Hematopoietic multipotent progenitor cell treated with erythropoietin and hydrocortisone succinate and interleukin-3 and kit ligand, for 4 days (in vitro differentiated cells): ENCODE measurements around the gene PMIS2.
"Not testable (repeated sequence)": the region's sequence is repeated elsewhere in the genome, so short reads cannot be mapped to it uniquely, and the experiment has no call there.

Experiments used
- DNase-seq: peaks from one replicate; pipeline ENCODE4 v3.0.0-alpha.2; 2015

Gene PMIS2

DNA sequence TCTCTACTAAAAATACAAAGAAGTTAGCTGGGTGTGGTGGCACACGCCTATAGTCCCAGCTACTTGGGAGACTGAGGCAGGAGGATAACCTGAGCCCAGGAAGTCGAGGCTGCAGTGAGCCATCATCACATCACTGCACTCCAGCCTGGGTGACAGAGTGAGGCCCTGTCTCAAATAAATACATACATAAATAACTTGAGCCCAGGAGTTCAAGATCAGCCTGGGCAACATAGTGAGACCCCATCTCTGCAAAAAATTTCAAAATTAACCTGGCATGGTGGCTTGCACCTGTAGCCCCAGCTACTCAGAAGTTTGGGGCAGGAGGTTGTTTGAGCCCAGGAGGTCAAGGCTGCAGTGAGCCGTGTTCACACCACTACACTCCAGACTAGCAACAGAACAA, 9.1 kb downstream of the PMIS2 start:
- not testable (repeated sequence) for DNase-seq

DNA sequence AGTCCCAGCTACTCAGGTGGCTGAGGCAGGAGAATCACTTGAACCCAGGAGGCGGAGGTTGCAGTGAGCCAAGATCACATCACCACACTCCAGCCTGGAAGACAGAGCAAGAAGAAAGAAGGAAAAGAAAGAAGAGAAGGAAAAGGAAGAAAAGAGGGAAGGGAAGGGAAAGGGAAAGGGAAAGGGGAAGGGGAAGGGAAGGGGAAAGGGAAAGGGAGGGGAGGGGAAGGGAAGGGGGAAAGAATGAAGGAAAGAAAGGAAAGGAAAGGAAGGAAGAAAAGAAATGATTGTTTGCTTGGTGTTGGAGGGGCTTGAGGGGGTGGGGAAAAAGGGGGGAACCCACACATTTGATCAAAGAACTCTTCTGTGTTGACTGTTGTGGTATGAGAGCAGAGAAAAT, 10.0 kb downstream of the PMIS2 start:
- DNase-seq = no peak

DNA sequence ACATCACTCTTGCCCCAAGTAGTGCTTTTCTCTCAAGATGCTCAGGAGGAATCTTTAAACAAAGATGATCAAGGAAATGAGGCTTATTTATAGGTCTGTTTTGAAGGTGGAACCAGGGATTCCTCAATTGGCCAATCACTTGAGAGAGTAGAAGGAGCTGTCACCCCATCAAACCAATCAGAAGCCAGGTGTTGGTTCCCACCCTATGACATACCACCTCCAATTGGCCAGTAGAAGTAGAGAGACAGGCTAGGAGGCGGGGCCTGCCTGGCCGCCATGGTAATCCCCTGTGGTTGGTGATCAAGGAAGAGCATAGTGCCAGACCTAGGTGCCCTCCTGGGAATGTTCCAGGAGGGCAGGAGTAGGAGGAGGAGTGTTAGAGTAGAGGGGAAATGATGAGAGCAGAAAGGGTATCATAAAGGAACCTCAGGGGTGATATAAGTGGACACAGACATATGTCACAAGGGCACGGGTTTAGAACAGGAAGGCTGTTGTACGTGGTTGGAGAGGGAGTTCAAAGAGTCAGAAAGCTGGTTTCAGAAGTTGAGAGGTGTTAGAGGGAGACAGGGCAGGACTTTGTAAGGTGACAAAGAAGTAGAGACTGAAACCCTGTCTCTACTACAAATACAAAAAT, 10.5 kb downstream of the PMIS2 start:
- peak; percentile 44 for DNase-seq

DNA sequence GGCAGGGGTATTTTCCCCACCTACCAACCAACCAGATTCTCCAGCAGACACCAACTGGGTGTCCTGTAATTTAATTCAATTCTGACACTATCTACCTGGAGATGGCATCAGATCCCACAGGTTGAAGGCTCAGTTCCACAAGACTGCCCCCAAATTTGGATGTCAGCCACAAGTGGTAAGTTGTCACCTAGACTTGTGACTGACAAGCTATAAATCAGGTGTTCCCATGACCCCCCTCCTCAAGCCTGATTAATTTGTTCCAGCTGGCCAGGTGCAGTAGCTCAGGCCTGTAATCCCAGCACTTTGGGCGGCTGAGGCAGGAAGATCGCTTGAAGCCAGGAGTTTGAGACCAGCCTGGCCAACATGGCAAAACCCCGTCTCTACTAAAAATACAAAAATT, 16.0 kb downstream of the PMIS2 start:
- DNase-seq = no peak

DNA sequence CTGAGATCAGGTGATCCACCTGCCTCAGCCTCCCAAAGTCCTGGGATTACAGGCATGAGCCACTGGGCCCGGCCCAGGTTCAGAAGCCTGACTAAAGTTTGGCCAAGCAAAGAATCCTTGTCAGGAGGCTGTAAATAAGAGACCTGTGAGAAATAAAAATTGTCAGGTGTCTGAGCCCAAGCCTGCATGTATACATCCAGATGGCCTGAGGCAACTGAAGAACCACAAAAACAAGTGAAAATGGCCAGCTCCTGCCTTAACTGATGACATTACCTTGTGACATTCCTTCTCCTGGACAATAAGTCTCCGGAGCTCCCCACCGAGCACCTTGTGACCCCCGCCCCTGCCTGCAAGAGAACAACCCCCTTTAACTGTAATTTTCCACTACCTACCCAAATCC, 18.5 kb downstream of the PMIS2 start:
- DNase-seq = not testable (repeated sequence)

DNA sequence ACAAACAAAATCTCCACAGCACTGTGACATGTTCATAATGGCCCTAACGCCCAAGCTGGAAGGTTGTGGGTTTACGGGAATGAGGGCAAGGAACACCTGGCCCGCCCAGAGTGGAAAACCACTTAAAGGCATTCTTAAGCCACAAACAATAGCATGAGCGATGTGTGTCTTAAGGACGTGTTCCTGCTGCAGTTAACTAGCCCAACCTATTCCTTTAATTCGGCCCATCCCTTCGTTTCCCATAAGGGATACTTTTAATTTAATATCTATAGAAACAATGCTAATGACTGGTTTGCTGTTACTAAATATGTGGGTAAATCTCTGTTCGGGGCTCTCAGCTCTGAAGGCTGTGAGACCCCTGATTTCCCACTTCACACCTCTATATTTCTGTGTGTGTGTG, 21.2 kb downstream of the PMIS2 start:
- DNase-seq = not testable (repeated sequence)

DNA sequence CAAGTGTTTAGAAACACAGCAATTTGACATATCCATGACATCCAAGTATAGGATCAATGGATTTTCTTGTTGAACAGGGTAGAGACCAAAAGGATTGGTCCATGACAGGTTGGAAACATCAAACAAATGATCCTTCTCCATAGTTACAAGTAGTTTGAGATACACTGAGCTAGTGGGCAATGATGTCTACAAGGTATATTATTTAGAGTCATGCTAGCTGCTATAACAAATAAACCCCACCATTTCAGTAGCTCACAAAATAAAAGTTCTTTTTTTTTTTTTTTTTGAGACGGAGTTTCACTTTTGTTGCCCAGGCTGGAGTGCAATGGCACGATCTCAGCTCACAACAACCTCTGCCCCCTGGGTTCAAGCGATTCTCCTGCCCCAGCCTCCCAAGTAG, 21.7 kb downstream of the PMIS2 start:
- DNase-seq = no peak

DNA sequence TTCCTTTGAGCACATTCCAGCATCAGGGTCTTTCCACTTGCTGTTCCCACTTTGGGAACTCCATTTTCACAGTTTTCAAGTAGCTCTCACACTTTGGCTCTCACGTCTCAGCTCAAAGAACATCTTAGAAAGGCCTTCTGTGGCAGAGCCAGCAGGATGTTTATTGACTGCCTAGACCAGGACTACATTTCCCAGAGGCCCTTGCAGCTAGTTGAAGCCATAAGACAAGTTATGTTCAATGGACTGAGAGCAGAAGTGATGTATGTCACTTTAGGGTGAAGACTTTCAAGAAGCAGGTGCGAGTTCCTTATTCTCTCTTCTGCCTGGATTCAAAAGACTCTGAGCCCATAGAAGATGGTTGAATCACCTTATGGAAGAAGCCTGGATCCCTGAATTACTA, 22.3 kb downstream of the PMIS2 start:
- peak; percentile 44 for DNase-seq

DNA sequence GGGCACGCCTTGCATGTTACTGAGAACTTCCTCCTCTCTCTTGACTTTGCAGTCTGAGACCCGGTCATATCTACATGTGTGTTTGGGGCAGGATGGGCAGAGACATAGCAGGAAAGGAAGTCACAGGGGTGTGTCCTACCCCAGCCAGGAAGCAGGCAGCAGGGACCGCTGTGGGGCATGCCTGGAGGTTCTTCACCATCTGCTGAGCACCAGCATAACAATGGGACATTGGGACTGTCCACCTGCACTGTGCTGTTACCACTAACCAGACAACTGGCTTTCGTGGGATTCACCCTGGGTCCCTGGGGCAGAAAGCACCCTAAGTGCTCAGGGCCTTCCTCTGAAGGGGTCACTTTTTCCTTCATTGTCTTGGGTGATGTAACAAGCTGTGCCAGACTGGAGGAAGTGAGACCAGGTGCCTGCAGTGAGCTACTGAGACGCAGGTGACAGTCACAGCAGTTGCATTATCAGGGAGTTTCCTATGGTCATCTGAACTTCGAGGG, 23.9 kb downstream of the PMIS2 start:
- DNase-seq = peak; percentile 81

DNA sequence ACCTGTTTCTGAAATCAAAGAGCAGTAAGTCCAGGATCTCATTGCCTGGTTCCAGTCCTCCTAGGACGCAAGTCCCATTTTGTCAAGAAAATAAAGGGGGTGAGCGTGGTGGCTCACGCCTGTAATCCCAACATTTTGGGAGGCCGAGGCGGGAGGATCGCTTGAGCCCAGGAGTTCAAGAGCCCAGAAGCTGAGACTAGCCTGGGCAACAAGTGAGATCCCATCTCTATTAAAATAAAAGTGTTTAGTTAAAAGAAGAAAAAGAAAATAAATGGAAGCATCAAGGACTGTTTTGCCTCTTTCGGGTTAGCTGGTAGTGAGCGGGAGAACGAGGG, 26.2 kb downstream of the PMIS2 start:
- DNase-seq = no peak

DNA sequence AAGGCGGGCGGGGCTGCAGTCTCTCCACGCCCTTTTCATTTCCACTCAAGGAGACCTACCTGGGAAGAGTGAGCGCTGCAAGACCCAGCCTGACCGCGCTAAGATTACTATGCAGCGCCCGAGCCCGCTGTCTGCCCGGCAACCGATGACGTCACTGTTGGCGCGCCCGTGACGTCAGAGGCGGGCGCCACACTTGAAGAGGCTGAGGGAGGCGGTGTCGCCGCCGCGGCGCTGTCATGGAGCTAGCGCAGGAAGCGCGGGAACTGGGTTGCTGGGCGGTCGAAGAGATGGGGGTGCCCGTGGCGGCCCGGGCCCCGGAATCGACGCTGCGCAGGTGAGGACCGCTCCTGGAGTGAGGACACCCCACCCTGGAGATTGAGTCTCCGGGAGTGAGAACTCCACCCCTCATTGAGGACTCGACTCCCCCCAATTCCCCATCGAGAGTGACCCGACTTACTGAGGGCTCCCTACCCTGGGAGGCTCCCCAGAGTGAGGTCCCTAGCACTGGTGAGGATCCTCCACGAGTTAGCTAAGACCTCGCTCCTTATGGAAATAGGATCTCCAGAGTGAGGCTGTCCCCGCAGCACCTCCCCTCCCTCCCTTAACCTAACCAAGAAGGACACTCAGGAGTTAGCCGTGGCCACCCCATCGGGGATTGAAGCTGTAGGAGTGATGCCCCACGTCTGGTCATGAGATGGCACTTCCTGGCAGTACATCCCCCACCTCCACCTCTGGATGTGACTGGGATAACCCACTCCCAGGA, 26.8 kb downstream of the PMIS2 start, which contains the start of gene HAUS5:
HAUS5 (plus strand) TSS at position 177 of the 763 bp plus-strand sequence; CDS start at position 237, 60 bp downstream.
- peak; percentile 96 for DNase-seq

DNA sequence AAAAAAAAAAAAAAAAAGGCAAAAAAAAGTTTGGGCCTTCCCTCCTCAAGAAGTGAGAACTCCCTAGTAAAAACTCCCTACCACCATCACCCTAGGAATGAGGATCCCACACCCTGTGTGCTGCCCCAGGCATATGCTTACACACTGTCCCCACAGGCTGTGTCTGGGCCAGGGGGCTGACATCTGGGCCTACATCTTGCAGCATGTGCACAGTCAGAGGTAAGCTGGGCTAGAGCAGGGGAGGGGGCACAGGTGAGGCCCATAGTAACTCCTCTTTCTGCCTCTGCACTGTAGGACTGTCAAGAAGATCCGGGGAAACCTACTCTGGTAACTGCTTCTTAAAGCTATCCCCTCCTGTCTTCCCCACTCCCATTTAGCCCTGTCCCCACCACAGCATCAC, 27.6 kb downstream of the PMIS2 start:
- no peak for DNase-seq

DNA sequence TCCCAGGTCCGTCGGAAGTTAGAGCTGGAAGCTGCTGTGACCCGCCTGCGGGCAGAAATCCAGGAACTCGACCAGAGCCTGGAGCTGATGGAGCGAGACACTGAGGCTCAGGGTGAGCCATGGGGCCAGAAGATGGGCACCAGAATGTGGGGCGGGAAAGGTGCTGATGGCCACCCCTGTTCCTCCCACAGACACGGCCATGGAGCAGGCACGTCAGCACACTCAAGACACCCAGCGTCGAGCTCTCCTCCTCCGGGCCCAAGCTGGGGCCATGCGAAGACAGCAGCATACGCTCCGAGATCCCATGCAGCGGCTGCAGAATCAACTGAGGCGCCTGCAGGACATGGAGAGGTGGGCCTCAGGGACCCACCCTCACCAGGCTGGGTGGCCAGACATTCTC, 29.1 kb downstream of the PMIS2 start:
- no peak for DNase-seq

DNA sequence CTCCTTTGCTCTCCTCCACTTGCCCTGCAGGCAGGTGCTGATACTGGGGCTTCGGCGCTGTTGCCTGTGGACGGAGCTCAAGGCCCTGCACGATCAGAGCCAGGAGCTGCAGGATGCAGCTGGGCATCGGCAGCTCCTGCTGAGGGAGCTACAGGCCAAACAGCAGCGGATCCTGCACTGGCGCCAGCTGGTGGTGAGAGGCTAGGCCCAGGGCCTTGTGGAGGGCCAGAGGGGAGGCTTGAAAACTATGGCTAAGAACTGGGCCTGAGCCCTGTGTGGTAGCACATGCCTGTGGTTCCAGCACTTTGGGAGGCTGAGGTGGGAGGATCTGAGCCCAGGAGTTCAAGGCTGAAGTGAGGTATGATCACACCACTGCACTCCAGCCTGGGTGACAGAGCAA, 32.9 kb downstream of the PMIS2 start:
- DNase-seq = no peak

DNA sequence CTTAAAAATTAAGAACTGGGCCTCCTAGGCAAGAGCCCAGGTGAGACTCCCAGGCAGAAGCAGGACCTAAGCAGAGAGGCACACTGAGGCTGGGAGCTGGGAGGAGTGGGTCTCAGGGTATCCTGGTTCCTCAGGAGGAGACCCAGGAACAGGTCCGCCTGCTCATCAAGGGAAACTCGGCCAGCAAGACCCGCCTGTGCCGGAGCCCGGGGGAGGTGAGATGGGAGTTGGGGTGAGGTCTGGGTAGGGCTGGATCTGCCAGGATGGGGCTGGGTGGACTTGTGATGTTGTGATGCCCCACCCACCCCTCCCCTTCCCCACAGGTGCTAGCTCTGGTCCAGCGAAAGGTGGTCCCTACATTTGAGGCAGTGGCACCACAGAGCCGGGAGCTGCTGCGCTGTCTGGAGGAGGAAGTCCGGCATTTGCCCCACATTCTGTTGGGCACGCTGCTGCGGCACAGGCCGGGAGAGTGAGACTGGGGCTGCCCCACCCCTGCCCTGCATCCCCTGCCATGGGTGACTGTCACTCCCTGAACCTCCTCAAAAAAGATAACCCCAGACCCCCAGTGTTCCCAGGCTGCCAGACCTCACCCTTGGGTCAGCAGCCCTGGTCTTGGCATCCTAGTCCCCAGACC, 33.4 kb downstream of the PMIS2 start:
- no peak for DNase-seq

DNA sequence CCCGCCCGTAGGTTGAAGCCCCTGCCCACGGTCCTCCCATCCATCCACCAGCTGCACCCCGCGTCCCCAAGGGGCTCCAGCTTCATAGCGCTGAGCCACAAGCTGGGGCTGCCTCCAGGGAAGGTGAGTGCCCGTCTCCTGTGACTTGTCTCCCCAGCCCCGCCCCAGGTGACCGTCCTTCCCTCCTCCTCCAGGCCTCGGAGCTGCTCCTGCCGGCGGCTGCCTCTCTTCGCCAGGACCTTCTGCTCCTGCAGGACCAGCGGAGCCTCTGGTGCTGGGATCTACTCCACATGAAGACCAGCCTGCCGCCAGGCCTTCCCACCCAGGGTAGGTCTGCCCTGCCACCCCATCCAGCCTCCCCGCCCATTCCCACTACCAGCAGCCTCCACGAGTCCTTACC, 34.0 kb downstream of the PMIS2 start:
- DNase-seq = no peak

DNA sequence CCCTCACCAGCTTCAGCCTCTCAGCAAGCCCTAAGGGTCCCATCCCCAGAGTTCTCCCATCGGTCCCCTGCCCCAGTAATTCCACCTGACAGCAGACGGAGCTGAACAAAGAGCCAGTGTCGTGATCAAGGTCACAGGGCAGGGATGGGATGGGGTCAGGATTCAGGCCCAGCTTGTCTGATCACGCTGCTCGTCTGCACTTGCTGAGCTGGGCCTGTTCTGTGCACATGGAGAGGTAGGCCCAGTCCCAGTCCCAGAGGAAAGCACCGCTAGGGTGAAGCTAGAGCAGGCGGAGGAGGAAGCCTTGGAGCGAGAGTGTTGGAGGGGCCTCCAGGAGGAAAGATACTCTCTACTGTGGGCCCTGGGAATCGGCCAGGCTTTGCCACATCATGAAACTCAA, 35.7 kb downstream of the PMIS2 start:
- no peak for DNase-seq

DNA sequence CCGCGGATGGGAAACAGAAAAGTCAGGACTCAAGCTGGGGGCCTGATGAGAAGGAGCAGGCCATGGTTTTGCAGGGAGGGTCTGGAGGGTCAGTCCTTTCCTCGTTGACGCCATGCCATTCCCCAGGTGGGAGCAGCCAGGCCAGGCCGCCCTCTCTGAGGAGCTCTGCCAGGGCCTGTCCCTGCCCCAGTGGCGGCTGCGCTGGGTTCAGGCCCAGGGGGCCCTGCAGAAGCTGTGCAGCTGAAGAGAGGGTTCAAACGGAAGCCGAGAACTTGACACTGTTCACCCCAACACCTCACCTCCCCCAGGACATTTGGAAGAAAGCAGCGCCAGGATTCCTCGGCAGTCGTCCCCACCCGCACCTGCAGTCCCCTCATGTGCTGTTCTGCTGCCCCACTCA, 36.8 kb downstream of the PMIS2 start:
- no peak for DNase-seq

DNA sequence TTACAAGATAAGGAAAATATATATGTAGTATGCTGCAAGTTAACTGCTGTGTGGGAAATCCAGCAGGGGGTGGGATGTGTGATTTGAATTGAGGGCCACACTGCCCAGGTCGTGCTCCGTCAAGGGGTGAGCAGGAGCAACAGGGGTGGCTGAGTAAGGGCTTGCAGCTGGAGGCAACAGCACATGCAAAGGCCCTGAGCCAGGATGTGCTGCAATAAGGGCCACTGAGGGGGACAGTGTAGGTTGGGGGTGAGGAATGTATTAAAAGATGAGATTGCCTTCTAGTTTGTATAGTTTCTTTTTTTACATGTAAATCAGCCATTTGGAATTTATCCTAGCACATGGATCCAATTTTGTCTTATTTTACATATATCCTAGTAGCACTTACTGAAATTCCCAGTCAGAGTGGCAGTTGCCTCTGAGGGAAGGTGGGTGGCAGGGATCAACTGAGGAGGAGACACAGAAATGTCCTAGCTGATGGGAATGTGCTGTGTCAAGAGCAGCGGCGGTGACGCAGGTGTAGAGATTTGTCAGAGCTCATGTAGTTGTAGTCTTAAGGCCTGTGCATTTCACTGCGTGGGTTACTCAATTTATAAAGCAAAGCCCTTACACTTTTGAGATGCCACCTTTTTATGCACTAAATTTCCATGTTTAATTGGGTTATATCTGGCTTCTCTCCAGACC, 37.5 kb downstream of the PMIS2 start:
- no peak for DNase-seq

DNA sequence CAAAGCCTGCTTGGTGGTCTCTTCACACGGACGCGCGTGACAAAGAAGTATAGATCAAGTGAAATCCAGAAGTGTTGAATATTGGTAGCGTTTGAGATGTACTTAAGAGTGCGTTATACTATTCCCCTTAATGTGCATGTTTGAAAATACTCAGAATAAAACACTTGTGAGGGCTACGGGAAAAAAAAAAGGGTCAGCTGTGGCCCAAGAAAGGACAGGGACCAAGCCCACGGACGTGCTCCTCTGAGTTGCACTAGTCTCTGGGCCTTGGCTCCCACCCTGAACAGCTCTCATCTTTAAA, 42.2 kb downstream of the PMIS2 start:
- DNase-seq = no peak

DNA sequence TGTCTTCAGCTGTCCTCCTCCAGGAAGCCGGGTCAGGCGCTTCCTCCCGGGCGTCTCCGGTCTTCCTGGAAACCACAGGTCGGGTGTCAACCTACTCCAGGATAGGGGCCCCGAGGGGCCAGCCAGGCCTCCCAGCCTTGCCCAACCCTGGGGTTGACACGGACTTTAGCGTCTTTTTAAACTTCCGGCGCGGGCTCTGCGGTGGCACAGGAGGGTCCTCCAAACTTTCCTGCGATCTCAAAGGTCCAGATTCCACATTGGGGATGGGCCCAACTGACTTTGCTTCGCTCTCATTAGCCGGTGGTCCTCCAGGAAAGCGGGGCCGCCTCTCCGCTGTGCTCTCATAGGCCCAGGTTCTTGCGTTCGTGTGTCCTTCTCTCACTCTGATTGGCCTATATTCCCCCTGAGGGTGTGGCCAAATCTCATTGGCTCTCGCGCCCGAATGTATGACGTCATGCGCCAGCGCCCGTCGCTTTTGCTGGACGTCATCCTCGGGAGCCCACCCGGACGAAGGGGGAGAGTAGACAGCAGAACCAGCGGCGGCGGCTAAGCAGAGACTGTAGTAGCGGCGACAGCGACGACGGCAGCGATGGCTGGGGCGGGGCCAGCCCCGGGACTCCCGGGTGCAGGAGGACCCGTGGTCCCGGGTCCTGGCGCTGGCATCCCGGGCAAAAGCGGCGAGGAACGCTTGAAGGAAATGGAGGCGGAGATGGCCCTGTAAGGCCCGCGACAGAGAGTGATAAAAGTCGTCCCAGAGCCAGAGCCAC, 42.8 kb downstream of the PMIS2 start, which contains the start of gene RBM42:
RBM42 (plus strand) TSS at position 472 of the 767 bp plus-strand sequence; CDS start at position 590, 118 bp downstream.
- peak; percentile 100 for DNase-seq

DNA sequence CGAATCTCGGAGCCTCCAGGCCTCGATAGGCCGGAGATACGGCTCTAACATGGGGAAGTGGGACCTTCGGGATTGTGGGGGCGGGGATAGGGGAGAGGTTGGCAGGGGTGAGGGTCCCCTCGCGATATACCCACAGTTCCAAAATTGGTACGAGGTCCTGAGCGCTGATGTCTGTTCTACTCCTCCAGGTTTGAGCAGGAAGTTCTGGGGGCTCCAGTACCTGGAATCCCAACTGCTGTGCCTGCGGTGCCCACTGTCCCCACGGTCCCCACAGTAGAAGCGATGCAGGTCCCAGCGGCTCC, 43.3 kb downstream of the PMIS2 start:
- DNase-seq = no peak
